ENCODE data around the gene PTS.

The PTS gene

GRCh38 chr11:112211536-112211935, 14.7 kb upstream of the PTS start:
- Histone ChIP-seq H3K36me3 (ENCODE audit: insufficient read depth, insufficient read length, low read length) (no peaks in the 10 kb centered on the region), H3K27me3 (ENCODE audit: insufficient read depth, insufficient read length) (no peaks in the 10 kb centered on the region), H3K4me3 (ENCODE audit: insufficient read length, low read depth) (no peak overlapping the region), H3K9ac (ENCODE audit: insufficient read length, low read depth) (no peak overlapping the region), H3K9me3 (ENCODE audit: insufficient read depth, low read length) (0 out of 2 replicates have a peak, but pooled peaks cover 5% of the 10 kb centered on the region), H3K4me1 (ENCODE audit: insufficient read depth, insufficient read length) (no peaks in the 10 kb centered on the region)
- DNase-seq (ENCODE audit: low read depth, low spot score): no peak
- TF ChIP-seq YY1 (IDR thresholded peaks at IDR 0.05; ENCODE audit: insufficient read depth, insufficient read length) (no peak), ZNF274 (IDR thresholded peaks at IDR 0.05; ENCODE audit: low read depth, low read length) (no peak), SUZ12 (IDR thresholded peaks at IDR 0.05; ENCODE audit: extremely low read depth, insufficient read depth, insufficient read length) (no peak)

- TF ChIP-seq ZNF274 (IDR thresholded peaks at IDR 0.05; ENCODE audit: low read depth, low read length): no peak
- Histone ChIP-seq H3K4me3 (ENCODE audit: insufficient read length, low read depth) (no peak overlapping the region), H3K4me1 (ENCODE audit: insufficient read depth, insufficient read length) (no peaks in the 10 kb centered on the region), H3K9me3 (ENCODE audit: insufficient read depth, low read length) (no peaks in the 10 kb centered on the region), H3K9ac (ENCODE audit: insufficient read length, low read depth) (no peak overlapping the region), H3K36me3 (ENCODE audit: insufficient read depth, insufficient read length, low read length) (no peaks in the 10 kb centered on the region), H3K27me3 (ENCODE audit: insufficient read depth, insufficient read length) (no peaks in the 10 kb centered on the region)
- no peak for DNase-seq (ENCODE audit: low read depth, low spot score)
Observed at GRCh38 chr11:112212290-112212689, 13.9 kb upstream of the PTS start.

GRCh38 chr11:112212710-112213109, 13.5 kb upstream of the PTS start:
- Histone ChIP-seq H3K36me3 (ENCODE audit: insufficient read depth, insufficient read length, low read length) (no peaks in the 10 kb centered on the region), H3K27me3 (ENCODE audit: insufficient read depth, insufficient read length) (no peaks in the 10 kb centered on the region), H3K4me1 (ENCODE audit: insufficient read depth, insufficient read length) (no peaks in the 10 kb centered on the region), H3K9me3 (ENCODE audit: insufficient read depth, low read length) (no peaks in the 10 kb centered on the region), H3K9ac (ENCODE audit: insufficient read length, low read depth) (no peak overlapping the region), H3K4me3 (ENCODE audit: insufficient read length, low read depth) (no peak overlapping the region)
- TF ChIP-seq YY1 (IDR thresholded peaks at IDR 0.05; ENCODE audit: insufficient read depth, insufficient read length) (no peak), ZNF274 (IDR thresholded peaks at IDR 0.05; ENCODE audit: low read depth, low read length) (no peak), SUZ12 (IDR thresholded peaks at IDR 0.05; ENCODE audit: extremely low read depth, insufficient read depth, insufficient read length) (no peak)
- no peak for DNase-seq (ENCODE audit: low read depth, low spot score)

GRCh38 chr11:112213753-112214152, 12.5 kb upstream of the PTS start:
- TF ChIP-seq YY1 (IDR thresholded peaks at IDR 0.05; ENCODE audit: insufficient read depth, insufficient read length) (no peak), ZNF274 (IDR thresholded peaks at IDR 0.05; ENCODE audit: low read depth, low read length) (no peak), SUZ12 (IDR thresholded peaks at IDR 0.05; ENCODE audit: extremely low read depth, insufficient read depth, insufficient read length) (no peak)
- DNase-seq (ENCODE audit: low read depth, low spot score): no peak
- no peaks in the 10 kb centered on the region for H3K27me3 ChIP-seq (ENCODE audit: insufficient read depth, insufficient read length)
- H3K4me3 ChIP-seq (ENCODE audit: insufficient read length, low read depth): no peak overlapping the region
- no peaks in the 10 kb centered on the region for H3K4me1 ChIP-seq (ENCODE audit: insufficient read depth, insufficient read length)
- no peaks in the 10 kb centered on the region for H3K9me3 ChIP-seq (ENCODE audit: insufficient read depth, low read length)
- no peaks in the 10 kb centered on the region for H3K36me3 ChIP-seq (ENCODE audit: insufficient read depth, insufficient read length, low read length)
- H3K9ac ChIP-seq (ENCODE audit: insufficient read length, low read depth): no peak overlapping the region

GRCh38 chr11:112215621-112216020, 10.6 kb upstream of the PTS start:
- H3K4me1 ChIP-seq (ENCODE audit: insufficient read depth, insufficient read length): no peaks in the 10 kb centered on the region

GRCh38 chr11:112216561-112217105, 9.6 kb upstream of the PTS start:
- no peak for TF ChIP-seq ZNF274 (IDR thresholded peaks at IDR 0.05; ENCODE audit: low read depth, low read length)
- TF ChIP-seq SUZ12 (IDR thresholded peaks at IDR 0.05; ENCODE audit: extremely low read depth, insufficient read depth, insufficient read length): no peak
- TF ChIP-seq YY1 (IDR thresholded peaks at IDR 0.05; ENCODE audit: insufficient read depth, insufficient read length): no peak
- Histone ChIP-seq H3K36me3 (ENCODE audit: insufficient read depth, insufficient read length, low read length) (no peaks in the 10 kb centered on the region), H3K4me1 (ENCODE audit: insufficient read depth, insufficient read length) (no peaks in the 10 kb centered on the region), H3K27me3 (ENCODE audit: insufficient read depth, insufficient read length) (no peaks in the 10 kb centered on the region), H3K9me3 (ENCODE audit: insufficient read depth, low read length) (no peaks in the 10 kb centered on the region), H3K4me3 (ENCODE audit: insufficient read length, low read depth) (no peak overlapping the region), H3K9ac (ENCODE audit: insufficient read length, low read depth) (no peak overlapping the region)
- DNase-seq (ENCODE audit: low read depth, low spot score): no peak

More at GRCh38 chr11:112215621-112216020, 10.6 kb upstream of the PTS start:
- DNase-seq (ENCODE audit: low read depth, low spot score): no peak
- TF ChIP-seq YY1 (IDR thresholded peaks at IDR 0.05; ENCODE audit: insufficient read depth, insufficient read length) (no peak), SUZ12 (IDR thresholded peaks at IDR 0.05; ENCODE audit: extremely low read depth, insufficient read depth, insufficient read length) (no peak), ZNF274 (IDR thresholded peaks at IDR 0.05; ENCODE audit: low read depth, low read length) (no peak)
- H3K9me3 ChIP-seq (ENCODE audit: insufficient read depth, low read length): no peaks in the 10 kb centered on the region
- H3K4me3 ChIP-seq (ENCODE audit: insufficient read length, low read depth): no peak overlapping the region
- no peaks in the 10 kb centered on the region for H3K36me3 ChIP-seq (ENCODE audit: insufficient read depth, insufficient read length, low read length)
- H3K27me3 ChIP-seq (ENCODE audit: insufficient read depth, insufficient read length): no peaks in the 10 kb centered on the region
- H3K9ac ChIP-seq (ENCODE audit: insufficient read length, low read depth): no peak overlapping the region

- Histone ChIP-seq H3K4me3 (ENCODE audit: insufficient read length, low read depth) (no peak overlapping the region), H3K27me3 (ENCODE audit: insufficient read depth, insufficient read length) (no peaks in the 10 kb centered on the region), H3K4me1 (ENCODE audit: insufficient read depth, insufficient read length) (no peaks in the 10 kb centered on the region), H3K9me3 (ENCODE audit: insufficient read depth, low read length) (no peaks in the 10 kb centered on the region), H3K9ac (ENCODE audit: insufficient read length, low read depth) (no peak overlapping the region), H3K36me3 (ENCODE audit: insufficient read depth, insufficient read length, low read length) (no peaks in the 10 kb centered on the region)
- TF ChIP-seq YY1 (IDR thresholded peaks at IDR 0.05; ENCODE audit: insufficient read depth, insufficient read length) (no peak), ZNF274 (IDR thresholded peaks at IDR 0.05; ENCODE audit: low read depth, low read length) (no peak), SUZ12 (IDR thresholded peaks at IDR 0.05; ENCODE audit: extremely low read depth, insufficient read depth, insufficient read length) (no peak)
- peak; percentile 72 for DNase-seq (ENCODE audit: low read depth, low spot score)
Observed at GRCh38 chr11:112219476-112220232, 6.6 kb upstream of the PTS start.
